Vagina (tissue), 2 donors: ENCODE results near the gene MINDY4.

Source experiments
- POLR2A ChIP-seq, 2 donors: fragments of 450-650 bp; IDR thresholded peaks; one replicate each; pipeline ENCODE4 v1.6.1; 2017; ENCODE audit warnings: antibody characterized with exemption in 2 of 2, mild to moderate bottlenecking in 2 of 2, moderate library complexity in 2 of 2
- TF ChIP-seq, protein P1 (sequence below), 3 experiments: fragments of 450-650 bp in 2 of 3; fragments of 200-600 bp in 1 of 3; sonication (generic) in 1 of 3; IDR thresholded peaks; one replicate each; pipeline ENCODE4 v1.5.1; 2017 to 2019; ENCODE audit warnings: antibody characterized with exemption in 3 of 3, mild to moderate bottlenecking in 2 of 3, moderate library complexity in 2 of 3

DNA sequence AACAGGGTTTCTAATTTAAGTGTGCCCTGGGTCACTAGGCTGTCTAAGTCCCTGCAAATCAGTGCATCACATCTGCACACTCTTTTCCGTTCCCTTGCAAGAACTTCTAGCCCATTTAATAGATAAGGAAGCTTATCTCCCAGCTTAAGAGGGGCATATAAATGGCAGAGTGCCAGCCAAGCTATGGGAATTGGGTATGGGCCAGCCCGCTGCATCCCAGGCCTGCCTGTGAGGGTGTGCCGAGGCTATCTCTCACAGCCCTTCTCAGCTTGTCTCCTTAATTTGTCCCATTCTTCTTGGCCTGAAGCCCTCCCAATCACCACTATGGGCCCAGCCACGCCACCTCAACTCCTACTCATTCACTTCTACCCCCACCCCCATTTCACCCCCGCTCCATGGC is 155.1 kb downstream of the MINDY4 start:
- TF ChIP-seq, protein P1, sequence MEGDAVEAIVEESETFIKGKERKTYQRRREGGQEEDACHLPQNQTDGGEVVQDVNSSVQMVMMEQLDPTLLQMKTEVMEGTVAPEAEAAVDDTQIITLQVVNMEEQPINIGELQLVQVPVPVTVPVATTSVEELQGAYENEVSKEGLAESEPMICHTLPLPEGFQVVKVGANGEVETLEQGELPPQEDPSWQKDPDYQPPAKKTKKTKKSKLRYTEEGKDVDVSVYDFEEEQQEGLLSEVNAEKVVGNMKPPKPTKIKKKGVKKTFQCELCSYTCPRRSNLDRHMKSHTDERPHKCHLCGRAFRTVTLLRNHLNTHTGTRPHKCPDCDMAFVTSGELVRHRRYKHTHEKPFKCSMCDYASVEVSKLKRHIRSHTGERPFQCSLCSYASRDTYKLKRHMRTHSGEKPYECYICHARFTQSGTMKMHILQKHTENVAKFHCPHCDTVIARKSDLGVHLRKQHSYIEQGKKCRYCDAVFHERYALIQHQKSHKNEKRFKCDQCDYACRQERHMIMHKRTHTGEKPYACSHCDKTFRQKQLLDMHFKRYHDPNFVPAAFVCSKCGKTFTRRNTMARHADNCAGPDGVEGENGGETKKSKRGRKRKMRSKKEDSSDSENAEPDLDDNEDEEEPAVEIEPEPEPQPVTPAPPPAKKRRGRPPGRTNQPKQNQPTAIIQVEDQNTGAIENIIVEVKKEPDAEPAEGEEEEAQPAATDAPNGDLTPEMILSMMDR (IDR thresholded peaks at IDR 0.05): no peak
- no peak for TF ChIP-seq POLR2A (IDR thresholded peaks at IDR 0.05)
